PC-9 (cell line): Measurements from ENCODE around the gene GCNA.

Experiments used
- CTCF ChIP-seq: fragments of 200-600 bp; sonication (generic); conservative IDR thresholded peaks from 2 replicates; pipeline ENCODE4 v1.6.1; 2017; ENCODE audit warnings: mixed run types, antibody characterized with exemption, mild to moderate bottlenecking, moderate library complexity
- EZH2 ChIP-seq: fragments of 200-600 bp; sonication (generic); IDR thresholded peaks from 2 replicates; pipeline ENCODE4 v1.8.0; 2017; ENCODE audit warnings: antibody characterized with exemption, low read depth

- no peak for TF ChIP-seq CTCF
- TF ChIP-seq EZH2 = no peak
Observed at GRCh38 chrX:71606536-71607216, 28.4 kb downstream of the GCNA start.
